PC-3 (cell line): ENCODE data around the gene ELMOD1.

Source experiments
- CTCF ChIP-seq: fragments of 300-600 bp; sonication (generic); conservative IDR thresholded peaks from 2 replicates; pipeline ENCODE4 v1.5.1; 2017; ENCODE audit warnings: antibody characterized with exemption, low read depth, mild to moderate bottlenecking, low read length
- EZH2 ChIP-seq: fragments of 300-600 bp; sonication (generic); IDR thresholded peaks from one replicate; pipeline ENCODE4 v1.6.1; 2017; ENCODE audit warnings: antibody characterized with exemption, mild to moderate bottlenecking, low read length; ENCODE audit not compliant: unreplicated experiment
- EZH2phosphoT487 ChIP-seq: fragments of 300-600 bp; sonication (generic); IDR thresholded peaks from 2 replicates; pipeline ENCODE4 v1.6.1; 2018; ENCODE audit warnings: mild to moderate bottlenecking, antibody characterized with exemption, low read length, borderline replicate concordance

- TF ChIP-seq CTCF (no peak), EZH2 (no peak), EZH2phosphoT487 (no peak)
These were observed 119.4 kb downstream of the ELMOD1 start for GRCh38 chr11:107710301-107710700.
